Fibroblast of mammary gland (primary cell): ENCODE results near the gene COPG2.

Experiments used
- DNase-seq: peaks from one replicate; pipeline ENCODE4 v3.0.0-alpha.2; 2010; ENCODE audit warnings: low read depth
- H3K4me3 ChIP-seq: 2 replicates; pipeline ENCODE4 v1.5.1; 2011; ENCODE audit warnings: low read depth, mild to moderate bottlenecking, low read length, moderate library complexity; ENCODE audit not compliant: control insufficient read depth
- CTCF ChIP-seq: conservative IDR thresholded peaks from 2 replicates; pipeline ENCODE4 v1.5.1; 2011; ENCODE audit warnings: low read depth, low read length, inconsistent platforms; ENCODE audit not compliant: control insufficient read depth, insufficient read depth

COPG2 gene

GRCh38 chr7:130655286-130655685, 13.3 kb downstream of the COPG2 start:
- no peak for DNase-seq

GRCh38 chr7:130654850-130655249, 13.7 kb downstream of the COPG2 start:
- no peak overlapping the region for H3K4me3 ChIP-seq
- no peak for DNase-seq
- no peak for TF ChIP-seq CTCF

More at GRCh38 chr7:130655286-130655685, 13.3 kb downstream of the COPG2 start:
- no peak overlapping the region for H3K4me3 ChIP-seq
- no peak for TF ChIP-seq CTCF

GRCh38 chr7:130650611-130651120, 17.9 kb downstream of the COPG2 start:
- H3K4me3 ChIP-seq: no peak overlapping the region
- no peak for TF ChIP-seq CTCF
- DNase-seq: no peak

GRCh38 chr7:130649004-130649790, 19.4 kb downstream of the COPG2 start:
- peak; percentile 80 for DNase-seq
- H3K4me3 ChIP-seq: no peak overlapping the region
- TF ChIP-seq CTCF: no peak

GRCh38 chr7:130648580-130648979, 20.0 kb downstream of the COPG2 start:
- DNase-seq: no peak
- no peak for TF ChIP-seq CTCF

GRCh38 chr7:130642383-130642782, 26.2 kb downstream of the COPG2 start:
- H3K4me3 ChIP-seq: no peak overlapping the region
- TF ChIP-seq CTCF: no peak
- DNase-seq: no peak

More at GRCh38 chr7:130648580-130648979, 20.0 kb downstream of the COPG2 start:
- no peak overlapping the region for H3K4me3 ChIP-seq
